GM19397 (cell line): ENCODE results near the gene KRAS.
A peak's percentile ranks its signal among the peaks of the same experiment; 100 is the strongest.

ENCODE experiments used
- ATAC-seq: cut with Tn5 transposase; IDR thresholded peaks from one replicate; pipeline ENCODE4 v1.9.1; 2021; ENCODE audit warnings: mild to moderate bottlenecking, moderate library complexity; ENCODE audit not compliant: unreplicated experiment

The KRAS gene

DNA sequence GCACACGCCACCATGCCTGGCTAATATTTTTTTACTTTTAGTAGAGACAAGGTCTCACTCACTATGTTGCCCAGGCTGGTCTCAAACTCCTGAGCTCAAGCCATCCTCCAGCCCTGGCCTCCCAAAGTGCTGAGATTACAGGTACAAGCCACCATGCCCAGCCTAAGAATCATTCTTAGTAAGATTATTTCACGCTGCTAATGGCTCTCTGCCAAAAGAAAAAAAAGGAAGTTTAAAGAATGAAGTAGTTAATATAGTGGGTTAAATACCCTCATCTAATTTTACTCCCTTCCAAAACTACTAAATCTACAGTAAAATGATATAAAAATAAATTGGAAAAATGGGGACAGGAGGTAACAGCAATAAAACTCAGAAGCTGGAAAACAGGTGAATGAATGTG lies 53.1 kb downstream of the KRAS start:
- ATAC-seq, result no peak

DNA sequence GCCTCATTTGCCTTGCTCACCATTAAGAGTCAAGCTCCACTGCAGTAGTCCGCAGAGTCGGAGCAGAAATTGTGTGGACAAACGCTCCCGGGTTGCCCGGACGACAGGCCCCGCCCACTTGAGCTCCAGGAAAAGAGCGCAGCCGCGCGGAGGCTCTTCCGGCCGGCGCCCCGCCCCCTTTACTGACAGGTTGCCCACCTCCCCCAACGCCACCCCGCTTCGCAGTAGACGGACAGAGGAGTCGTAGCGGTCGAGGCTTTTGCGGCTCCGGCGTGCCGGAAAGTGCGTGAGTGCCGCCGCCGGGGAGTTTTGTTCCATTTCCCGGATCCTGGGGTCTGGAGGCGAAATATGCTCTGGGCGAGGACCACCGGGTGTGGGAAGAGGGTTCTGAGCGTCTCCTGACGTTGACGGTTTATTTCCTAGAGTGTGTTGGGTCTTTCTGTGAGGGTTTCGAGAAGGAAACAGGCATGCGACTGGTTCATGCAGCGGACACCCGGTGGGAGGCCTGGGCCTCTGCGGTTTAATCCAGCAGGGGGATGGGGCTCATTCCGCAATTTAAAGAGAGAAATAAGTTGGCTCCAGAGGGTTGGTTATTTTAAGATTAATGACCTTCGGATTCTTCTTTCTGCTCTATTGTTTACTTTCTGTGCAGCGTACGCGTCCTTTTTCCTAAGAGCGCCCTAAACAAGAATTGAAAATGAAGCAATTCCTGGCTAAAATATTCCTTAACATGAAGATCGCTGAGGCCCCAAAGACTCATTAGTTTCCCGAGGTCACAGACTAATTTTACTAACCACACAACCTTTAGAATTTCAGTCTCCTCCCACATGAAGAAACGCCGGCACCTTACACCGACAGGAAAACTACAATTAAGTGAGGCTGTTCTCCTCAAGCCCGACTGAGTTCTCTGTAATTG lies 55.4 kb downstream of the KRAS start, which contains the start of the genes DNAI7 and ETFRF1:
Gene DNAI7, minus strand, starts transcription at position 105 of the 916 bp plus-strand sequence. Its CDS starts 82 bp downstream, at position 23.
Gene ETFRF1, plus strand, starts transcription at position 182 of the 916 bp plus-strand sequence. CDS start 8,720 bp downstream, outside the sequence.
- ATAC-seq, result peak; percentile 96

DNA sequence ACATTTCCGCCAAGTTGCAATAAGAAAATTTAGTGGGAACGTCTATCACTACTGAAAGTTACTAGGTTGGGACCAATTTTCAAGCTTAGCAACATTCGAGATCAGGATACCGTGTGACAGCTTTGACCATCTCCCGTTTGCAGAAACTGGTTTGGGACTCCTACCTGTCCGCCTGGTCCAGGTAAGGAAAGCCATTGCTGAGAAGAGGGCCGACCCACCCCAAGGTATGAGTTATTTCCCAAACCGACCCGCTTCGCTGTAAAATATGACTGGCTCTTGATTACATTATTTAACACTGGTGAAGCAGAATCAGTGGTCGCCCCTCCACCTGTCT lies 56.0 kb downstream of the KRAS start:
- ATAC-seq, result no peak

DNA sequence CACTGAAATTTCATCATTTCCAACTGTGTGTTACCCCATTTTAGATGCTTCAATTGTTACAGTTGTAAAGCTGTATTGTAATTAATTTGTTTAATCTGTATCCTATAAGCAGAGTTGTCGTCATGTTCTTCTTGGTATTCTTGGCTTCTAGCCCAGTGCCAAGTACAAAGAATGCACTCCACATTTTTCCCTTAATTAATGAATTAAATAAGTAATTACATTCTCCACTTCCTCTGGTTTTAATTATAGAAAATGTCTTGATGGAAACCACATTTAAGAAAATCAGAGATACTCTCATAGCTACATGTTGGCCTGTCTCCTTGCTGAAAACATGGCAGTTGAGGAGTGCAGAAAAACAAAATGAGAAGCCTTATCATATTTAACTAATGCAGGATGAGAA lies 56.5 kb downstream of the KRAS start:
- ATAC-seq, result no peak

DNA sequence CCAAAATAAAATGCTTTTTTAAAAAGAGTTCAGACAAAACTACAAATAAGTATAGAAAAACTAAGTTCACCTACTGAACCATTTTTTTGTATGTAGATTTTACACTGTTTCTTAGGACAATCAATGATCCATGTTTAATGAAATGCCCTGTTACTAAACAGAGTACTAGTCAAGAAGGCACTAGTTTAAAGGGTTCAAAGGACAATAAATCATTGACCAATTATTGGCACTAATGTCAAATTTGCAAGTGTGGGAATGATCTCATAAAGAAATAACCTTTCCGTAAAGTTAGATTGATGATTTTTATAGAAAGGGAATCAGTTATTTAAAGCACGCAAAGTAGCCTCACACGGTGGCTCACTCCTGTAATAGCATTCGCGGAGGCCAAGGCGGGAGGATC lies 59.9 kb downstream of the KRAS start:
- ATAC-seq, result no peak

DNA sequence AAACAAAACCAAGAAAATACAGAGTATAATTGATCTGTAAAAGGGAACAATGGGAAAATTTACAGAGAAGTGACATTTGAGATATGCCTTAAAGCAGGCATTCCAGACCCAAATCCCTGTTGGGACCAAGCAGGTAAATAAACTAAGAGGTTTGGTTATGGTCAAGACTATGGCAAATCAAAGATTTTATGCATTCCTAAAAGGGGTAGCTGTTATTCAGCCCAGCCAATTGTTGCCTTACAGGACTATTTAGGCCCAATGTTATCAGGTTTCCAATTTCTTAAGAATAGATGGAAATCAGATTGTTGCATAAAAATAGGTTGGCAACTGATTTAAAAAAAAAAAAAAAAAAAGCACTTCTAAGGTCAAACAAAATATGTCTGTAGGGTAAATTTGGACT lies 61.1 kb downstream of the KRAS start:
- ATAC-seq, result no peak

DNA sequence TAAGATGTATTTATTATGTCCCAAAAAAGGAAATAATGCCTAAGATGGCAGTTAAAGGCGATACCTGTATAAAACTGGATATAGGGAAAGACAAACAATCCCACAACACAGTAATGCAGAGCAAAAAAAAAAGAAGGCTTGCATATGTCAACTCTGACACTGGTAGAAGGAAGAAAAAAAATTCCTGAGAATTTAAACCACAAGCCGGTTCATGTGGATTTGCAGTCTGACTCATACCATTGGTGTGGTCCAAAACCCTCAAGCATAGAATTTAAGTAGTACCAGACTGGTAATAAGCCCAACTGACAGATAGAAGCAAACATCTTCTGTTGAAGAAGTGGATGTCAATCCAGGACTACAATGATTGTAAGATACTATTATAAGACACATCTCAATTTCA lies 62.9 kb downstream of the KRAS start:
- ATAC-seq, result no peak

DNA sequence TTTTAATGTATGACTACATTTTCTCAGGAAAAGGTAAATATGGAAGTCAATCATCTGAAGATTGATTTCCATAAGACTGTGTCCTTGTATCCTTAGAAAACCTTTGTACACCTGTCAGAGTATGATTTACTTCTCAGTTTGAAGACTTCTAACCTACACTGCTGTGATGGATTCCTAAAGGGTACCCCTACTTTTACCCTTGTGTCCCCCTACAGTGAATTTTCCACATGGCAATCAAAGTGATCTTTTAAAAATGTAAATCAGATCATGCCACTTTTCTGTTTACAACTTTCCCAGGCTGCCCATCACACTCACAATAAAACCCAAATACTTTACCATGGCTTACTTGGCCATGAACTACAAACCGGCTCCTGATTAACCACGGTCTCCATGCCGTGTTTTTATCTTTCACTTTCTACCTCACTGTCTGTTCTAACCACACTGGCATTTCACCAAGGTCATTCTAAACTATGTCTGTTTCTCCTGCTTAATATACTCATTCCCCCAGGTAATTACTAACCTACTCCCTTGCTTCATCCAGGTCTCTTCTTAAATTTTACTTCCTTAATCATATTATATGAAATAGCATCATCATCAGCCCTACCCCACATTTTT lies 63.8 kb downstream of the KRAS start:
- peak; percentile 76 for ATAC-seq

DNA sequence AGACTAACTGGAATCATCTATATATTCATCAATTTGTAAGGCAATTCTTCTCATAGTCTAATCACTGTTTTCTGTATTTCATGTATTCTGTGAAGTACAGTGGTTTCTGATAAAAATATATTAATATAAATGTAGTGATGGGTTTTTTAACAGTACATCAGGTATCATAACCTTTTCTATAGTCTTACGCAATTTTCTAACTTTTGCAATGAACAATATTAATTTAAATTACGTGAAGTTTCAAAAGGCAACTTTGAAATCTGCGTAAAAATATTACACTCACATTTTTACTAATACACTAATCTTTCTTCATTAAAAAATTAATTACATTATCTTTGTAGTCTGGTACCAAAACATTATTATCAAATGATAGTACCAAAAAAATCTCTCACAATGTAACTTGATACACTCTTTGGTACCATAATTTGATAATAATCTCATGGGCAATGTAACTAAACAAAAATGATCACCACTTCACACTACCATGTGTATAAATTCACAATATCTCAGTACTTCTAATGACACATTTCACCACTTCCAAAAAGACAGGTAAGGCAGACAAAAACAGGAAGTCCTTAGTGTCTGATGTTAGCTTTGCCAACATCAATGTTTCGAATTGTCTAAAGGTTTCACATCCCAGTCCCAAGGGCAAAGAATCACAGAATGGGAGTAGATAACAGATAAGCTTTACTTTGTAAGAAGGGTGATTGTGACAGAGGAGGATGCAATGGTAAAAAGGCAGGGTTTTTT lies 64.5 kb downstream of the KRAS start:
- ATAC-seq, result no peak

DNA sequence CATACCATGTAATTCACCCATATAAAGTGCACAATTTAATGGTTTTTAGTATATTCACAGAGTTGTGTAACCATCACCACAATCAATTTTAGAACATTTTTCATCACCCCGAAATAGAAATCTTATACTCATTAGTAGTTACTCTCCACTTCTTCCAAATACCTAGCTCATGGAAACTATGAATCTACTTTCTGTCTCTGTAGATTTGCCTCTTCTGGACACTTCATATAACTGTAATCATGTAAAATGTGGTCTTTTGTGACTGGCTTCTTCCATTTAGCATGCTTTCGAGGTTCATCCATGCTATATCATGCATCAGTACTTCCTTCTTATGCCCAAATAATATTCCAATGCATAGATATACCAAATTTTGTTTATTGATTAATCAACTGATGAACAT lies 66.6 kb downstream of the KRAS start:
- no peak for ATAC-seq

DNA sequence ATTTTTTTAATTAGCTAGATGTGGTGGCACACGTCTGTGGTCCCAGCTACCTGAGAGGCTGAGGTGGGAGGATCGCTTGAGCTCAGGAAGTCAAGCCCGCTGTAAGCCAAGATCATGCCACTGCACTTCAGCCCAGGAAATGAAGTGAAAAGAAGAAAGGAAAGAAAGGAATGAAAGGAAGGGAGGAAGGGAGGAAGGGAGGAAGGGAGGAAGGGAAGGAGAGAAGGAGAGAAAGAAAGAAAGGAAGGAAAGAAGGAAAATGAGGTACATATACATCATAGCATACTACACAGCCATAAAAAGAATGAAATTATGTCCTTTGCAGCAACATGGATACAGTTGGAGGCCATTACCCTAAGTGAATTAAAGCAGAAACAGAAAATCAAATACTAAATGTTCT lies 68.0 kb downstream of the KRAS start:
- ATAC-seq, result no peak

DNA sequence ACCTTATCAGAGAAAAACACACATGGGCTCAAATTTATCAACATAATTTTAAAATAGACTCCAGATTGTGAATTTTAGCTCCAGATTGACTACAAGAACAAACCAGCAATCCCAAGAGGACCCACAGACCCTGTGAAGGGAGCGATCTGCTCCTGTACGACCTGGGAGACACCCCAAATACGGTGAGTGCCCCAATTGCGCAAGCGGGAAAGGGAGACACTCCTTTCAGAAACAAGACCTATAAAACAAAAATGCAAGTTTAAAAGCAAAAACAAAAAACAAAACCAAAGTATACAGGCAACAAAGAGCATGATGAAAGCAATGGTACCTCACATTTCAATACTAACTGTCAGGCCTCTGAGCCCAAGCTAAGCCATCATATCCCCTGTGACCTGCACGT lies 87.9 kb downstream of the KRAS start:
- no peak for ATAC-seq

DNA sequence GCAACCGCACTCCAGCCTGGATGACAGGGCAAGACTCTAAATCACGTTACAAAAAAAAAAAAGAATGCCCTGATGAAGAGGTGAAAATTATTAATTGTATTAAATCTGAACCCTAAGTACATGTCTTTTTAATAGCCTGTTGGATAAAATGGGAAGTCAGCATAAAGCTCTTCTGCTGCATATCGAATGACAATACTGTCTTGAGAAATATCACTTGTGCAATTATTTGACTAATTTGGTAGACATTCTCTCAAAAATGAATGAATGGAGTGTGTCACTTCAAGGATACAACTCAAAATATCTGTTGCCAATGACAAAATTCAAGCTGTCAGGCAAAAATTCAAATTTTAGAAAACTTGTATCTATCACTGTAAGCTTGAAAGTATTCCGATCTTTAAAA lies 94.7 kb downstream of the KRAS start:
- no peak for ATAC-seq

DNA sequence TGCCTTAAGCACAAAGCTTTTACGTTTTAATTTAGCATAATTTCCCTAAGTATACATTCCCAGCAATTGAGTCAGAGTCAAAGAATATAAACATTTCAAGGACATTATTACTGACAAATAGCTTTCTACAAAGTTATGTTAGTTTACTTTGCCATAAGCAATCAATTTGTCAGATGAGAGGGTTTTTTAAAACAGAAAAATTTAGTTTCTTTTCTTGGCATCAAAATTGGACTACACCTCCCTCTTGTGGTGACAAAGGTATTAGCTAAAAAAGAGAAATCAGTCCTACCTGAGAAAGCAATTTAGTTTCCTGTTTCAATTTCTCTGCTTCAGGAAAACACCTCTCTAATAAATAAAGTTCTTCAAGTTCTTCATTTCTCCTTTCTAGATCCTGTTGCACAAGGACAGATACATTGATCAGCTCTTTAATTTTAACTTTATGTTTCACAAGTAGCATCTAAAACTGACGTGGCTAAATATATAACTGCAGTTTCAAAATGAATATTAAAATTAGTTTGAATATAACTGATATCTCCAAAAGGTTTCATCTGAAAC lies 95.6 kb downstream of the KRAS start:
- no peak for ATAC-seq
